Activated T-helper 17 cell treated with anti-CD3 and anti-CD28 coated beads, Interleukin-2, amount 50 U/mL, for 72 hours (primary cell): Measurements from ENCODE around the gene KIAA1210. TPM values are rescaled to one million over a fixed set of nuclear protein-coding genes. Genes with fewer than 3 reads are reported as not detected.

Source experiments
- ATAC-seq: fragments of 150-1000 bp; cut with Tn5 transposase; replicated peaks from 2 replicates; pipeline ENCODE4 v1.10.0; 2021; ENCODE audit warnings: mild to moderate bottlenecking, moderate library complexity
- H3K27ac Mint-ChIP-seq: one replicate; pipeline ENCODE4 v1.8.0; 2022; ENCODE audit warnings: mixed read lengths
- H3K27me3 Mint-ChIP-seq: one replicate; pipeline ENCODE4 v1.8.0; 2022; ENCODE audit warnings: mixed read lengths
- H3K36me3 Mint-ChIP-seq: one replicate; pipeline ENCODE4 v1.8.0; 2022; ENCODE audit warnings: low read depth, mild to moderate bottlenecking, mixed read lengths
- H3K4me1 Mint-ChIP-seq: one replicate; pipeline ENCODE4 v1.8.0; 2022; ENCODE audit warnings: mixed read lengths
- H3K4me3 Mint-ChIP-seq: one replicate; pipeline ENCODE4 v1.8.0; 2022; ENCODE audit warnings: mild to moderate bottlenecking, mixed read lengths
- H3K9me3 Mint-ChIP-seq: one replicate; pipeline ENCODE4 v1.8.0; 2022; ENCODE audit warnings: mixed read lengths
- total RNA-seq, 2 donors: library from RNA; stranded (reverse); gene quantifications; one replicate each; pipeline ENCODE4 v1.2.3, GENCODE V29; 2022

The KIAA1210 gene
- not detected for total RNA-seq

DNA sequence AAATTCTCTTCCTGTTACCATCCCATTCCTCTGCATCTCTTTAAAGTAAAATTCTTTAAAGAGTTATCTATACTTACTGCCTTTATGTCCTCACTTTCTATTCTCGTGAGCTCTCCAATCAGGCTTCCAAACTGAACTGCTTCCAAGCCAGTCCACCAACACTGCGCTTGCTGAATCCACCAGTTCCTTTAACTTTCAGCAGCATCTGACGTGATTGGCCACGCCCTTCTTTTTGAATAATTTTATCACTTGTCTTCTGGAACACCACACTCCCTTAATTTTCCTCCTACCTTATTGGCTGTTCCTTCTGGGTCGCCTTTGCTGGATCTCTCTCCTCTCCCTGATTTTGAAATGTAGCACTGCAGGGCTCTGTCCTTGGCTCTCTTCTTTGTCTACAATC is at the start of gene KIAA1210:
Gene KIAA1210, minus strand, starts transcription at position 163 of the 400 bp plus-strand sequence. CDS start 4,170 bp downstream, outside the sequence.
- H3K4me1 Mint-ChIP-seq: no peaks in the 10 kb centered on the region
- no peaks in the 10 kb centered on the region for H3K36me3 Mint-ChIP-seq

DNA sequence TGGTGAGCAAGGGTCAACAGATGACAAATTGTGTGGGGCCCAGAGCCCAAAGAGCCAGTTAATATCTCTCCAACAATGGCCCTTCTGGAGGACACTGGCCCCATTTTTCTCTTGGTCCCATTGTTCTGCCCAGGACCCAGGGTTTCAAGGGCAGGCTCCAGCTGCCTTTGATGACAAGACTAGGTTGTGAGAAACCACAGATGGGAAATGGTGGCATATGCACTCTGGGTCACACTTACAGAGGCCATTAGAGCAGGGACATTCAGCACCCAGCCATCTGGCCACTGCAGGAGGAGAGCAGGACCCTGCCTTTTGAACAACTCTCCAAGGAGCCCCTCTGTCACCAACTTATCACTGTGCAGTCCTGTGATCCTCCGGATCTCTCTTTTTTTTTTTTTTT is 49.7 kb upstream of the KIAA1210 start:
- Mint-ChIP-seq H3K27me3 (no peaks in the 10 kb centered on the region), H3K27ac (no peak overlapping the region), H3K36me3 (no peaks in the 10 kb centered on the region), H3K9me3 (no peaks in the 10 kb centered on the region), H3K4me1 (no peaks in the 10 kb centered on the region), H3K4me3 (no peak overlapping the region)
- ATAC-seq: no peak

More for the DNA sequence above, at the start of gene KIAA1210:
- Mint-ChIP-seq H3K27ac (no peak within 1 kb of the TSS), H3K27me3 (peaks cover 3% of the 10 kb centered on the region), H3K4me3 (no peak within 1 kb of the TSS), H3K9me3 (no peaks in the 10 kb centered on the region)
- no peak for ATAC-seq

DNA sequence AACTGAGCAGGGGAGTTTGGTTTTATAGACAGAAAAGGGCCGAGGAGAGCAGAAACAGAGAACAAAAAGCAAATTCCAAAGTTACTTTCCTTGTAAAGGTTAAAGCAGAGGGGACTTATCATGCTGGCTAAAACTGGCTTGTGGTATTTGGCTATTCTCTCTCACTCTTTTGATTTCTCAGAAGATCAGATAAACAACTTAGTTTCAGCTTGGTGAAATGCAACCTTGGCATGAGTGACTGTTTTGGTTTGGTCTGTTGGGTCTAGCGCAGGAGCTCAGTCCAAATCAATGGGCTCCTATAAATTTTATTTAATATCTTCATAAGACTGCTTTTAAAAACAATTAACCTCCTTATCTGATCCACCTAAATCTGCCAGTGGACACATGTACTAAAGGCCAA is 47.3 kb upstream of the KIAA1210 start:
- no peak overlapping the region for H3K4me3 Mint-ChIP-seq
- H3K27ac Mint-ChIP-seq: no peak overlapping the region
- H3K4me1 Mint-ChIP-seq: no peaks in the 10 kb centered on the region
- no peak for ATAC-seq
- no peaks in the 10 kb centered on the region for H3K9me3 Mint-ChIP-seq
- H3K27me3 Mint-ChIP-seq: no peaks in the 10 kb centered on the region
- no peaks in the 10 kb centered on the region for H3K36me3 Mint-ChIP-seq

DNA sequence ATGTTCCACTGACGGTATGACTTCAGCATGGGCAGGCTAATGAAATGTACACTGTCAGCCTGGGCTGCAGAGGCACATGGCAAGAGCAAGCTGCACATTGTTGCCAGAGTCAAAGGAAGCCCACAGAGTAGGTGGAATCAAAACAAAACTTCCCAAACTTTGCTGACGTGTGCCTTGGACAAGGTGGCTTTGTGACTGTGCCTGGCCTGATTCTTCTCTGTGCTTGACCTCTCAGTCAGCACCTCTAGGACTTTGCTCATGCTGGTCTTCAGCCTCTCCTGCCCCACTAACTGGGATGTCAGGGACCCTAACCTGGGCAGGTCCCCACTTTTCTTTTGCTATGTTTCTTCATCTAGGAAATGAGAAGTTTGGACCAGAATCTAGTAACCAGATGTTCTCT is 40.5 kb upstream of the KIAA1210 start:
- H3K4me1 Mint-ChIP-seq: no peaks in the 10 kb centered on the region
- no peak for ATAC-seq

DNA sequence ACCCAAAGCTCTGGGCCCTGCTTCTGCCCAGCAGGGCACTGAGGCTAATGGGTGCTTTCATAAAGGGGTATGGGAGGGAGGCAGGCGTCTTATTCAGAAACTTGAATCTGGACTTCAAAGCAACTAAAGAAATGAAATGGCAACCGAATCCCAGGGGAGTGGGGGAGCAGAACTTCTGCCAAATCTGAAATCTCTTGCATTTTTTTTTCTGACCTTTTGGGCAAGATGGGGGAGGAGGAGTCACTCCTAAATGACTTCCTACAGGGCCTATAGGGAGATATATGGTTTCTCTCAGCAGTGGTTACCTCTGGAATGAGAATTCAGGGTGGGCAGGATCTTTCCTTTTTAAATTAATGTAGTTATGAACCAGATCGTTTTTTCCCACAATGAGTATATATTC is 30.6 kb upstream of the KIAA1210 start:
- no peaks in the 10 kb centered on the region for H3K36me3 Mint-ChIP-seq
- ATAC-seq: no peak
- no peaks in the 10 kb centered on the region for H3K4me1 Mint-ChIP-seq
- no peak overlapping the region for H3K27ac Mint-ChIP-seq
- H3K4me3 Mint-ChIP-seq: no peak overlapping the region
- H3K9me3 Mint-ChIP-seq: no peaks in the 10 kb centered on the region
- H3K27me3 Mint-ChIP-seq: peaks cover 10% of the 10 kb centered on the region

More for the DNA sequence above, 40.5 kb upstream of the KIAA1210 start:
- Mint-ChIP-seq H3K27me3 (no peaks in the 10 kb centered on the region), H3K4me3 (no peak overlapping the region), H3K27ac (no peak overlapping the region), H3K9me3 (no peaks in the 10 kb centered on the region), H3K36me3 (no peaks in the 10 kb centered on the region)

DNA sequence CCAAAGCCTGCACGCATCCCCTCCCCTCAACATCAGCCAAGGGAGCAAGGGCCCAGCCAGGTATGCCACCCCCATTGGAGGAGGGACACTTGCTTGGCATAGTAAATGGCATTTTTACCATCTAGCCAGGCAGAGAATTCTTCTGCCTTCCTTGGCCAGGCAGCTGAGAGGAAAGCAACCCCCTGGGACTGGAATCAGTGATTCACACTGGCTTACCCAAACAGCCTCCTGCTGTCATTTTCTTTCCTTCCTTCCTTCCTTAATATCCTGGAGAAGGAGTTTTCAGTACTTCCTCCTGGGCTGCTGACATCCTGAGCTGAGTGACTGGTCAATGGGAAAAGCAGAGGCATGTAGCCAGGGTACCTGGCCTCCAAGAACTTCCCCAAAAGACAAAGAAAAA is 28.6 kb upstream of the KIAA1210 start:
- Mint-ChIP-seq H3K9me3 (no peaks in the 10 kb centered on the region), H3K27ac (no peak overlapping the region), H3K4me3 (no peak overlapping the region), H3K27me3 (peaks cover 10% of the 10 kb centered on the region), H3K36me3 (no peaks in the 10 kb centered on the region), H3K4me1 (no peaks in the 10 kb centered on the region)
- no peak for ATAC-seq

DNA sequence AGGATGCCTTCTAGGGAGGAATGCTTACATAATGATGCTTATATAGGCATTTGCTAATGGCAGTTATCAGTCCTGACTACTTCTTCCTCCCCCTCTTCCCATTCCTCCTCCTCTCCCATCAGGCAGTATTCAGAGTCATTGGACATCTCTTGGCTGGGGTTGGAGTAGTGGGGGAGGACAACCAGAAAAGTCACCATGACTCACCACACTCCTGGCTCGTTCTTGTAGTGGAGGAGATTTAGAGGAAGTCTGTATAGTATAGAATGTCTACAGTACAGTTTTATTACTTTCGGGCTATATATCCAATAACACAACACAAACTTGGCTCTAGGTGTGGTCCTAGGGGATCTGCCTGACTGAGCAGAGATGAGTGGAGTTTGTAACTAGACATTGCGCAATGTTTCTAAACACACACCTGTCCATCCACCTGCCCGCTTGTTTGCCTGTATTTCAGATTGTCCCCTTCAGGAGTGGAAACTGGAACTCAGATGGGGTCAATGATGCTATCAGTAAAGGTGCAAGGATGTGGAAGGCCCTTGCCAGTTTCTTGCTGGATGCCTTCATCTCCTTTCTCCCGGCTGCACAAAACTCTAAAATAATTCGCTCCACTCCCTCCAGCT is 27.9 kb upstream of the KIAA1210 start:
- H3K36me3 Mint-ChIP-seq: no peaks in the 10 kb centered on the region
- no peaks in the 10 kb centered on the region for H3K9me3 Mint-ChIP-seq
- ATAC-seq: no peak
- H3K27ac Mint-ChIP-seq: no peak overlapping the region
- H3K4me3 Mint-ChIP-seq: no peak overlapping the region
- H3K4me1 Mint-ChIP-seq: no peaks in the 10 kb centered on the region
- H3K27me3 Mint-ChIP-seq: peaks cover 13% of the 10 kb centered on the region

DNA sequence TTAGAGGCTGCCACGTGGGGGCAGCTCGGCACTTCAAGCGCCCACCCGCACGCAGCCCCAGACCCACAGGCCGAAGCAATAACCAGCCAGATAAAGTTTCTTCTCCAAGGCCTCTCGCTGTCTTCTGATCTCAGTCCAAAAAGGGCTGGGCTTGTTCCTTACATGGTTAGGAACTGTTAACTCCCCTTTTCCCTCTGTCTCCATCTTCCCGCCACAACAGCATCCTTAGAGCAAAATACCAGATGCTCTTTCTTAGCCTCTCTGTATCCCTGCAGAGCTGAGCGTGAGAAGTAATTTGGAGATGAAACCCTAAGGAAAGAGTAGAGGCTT is 23.4 kb upstream of the KIAA1210 start:
- H3K27ac Mint-ChIP-seq: no peak overlapping the region
- H3K9me3 Mint-ChIP-seq: no peaks in the 10 kb centered on the region
- H3K27me3 Mint-ChIP-seq: peaks cover 3% of the 10 kb centered on the region
- ATAC-seq: no peak
- no peaks in the 10 kb centered on the region for H3K36me3 Mint-ChIP-seq
- H3K4me3 Mint-ChIP-seq: no peak overlapping the region
- no peaks in the 10 kb centered on the region for H3K4me1 Mint-ChIP-seq

DNA sequence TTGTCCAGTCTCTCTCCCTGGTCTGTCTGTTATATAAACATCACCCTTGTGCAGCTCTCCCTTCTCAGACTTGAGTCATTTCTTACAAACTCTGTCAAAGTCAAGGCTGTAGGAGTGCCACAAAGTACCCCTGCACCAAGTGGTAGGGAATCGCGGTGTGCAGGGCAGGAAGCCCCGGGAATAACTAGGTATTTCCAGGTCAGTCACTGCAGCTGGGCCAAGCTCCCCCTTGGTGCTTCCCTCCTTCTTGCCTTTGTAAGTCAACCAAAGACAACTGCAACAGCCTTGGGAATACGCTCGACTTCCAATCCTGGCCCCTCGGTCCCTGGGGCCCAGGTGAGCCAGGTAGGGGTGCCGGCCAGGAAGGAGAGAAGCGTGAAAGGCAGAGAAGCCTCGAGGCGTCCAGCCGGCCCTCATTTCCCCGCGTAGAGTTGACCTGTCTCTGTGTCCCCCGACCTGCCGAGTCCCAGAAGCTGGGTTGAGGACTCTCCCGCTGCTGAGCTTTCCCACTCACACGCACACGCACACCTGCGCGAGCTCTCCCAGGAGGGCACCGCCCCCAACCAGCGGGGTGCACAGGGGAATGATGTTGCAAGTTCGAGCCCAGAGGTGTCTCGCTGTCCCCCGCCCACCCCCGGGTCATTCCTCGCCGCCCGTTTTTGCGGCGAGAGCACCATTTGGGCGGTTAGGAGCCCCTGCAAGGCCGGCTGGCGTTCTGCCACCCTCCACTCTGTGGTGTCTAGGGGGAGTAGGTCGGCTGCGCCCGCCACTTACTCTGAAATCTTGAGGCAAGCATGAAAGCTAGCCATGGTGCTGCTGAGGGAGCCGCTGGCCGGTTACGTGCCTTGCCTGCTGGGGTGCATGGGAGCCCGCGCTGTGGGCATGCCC is 22.8 kb upstream of the KIAA1210 start:
- no peaks in the 10 kb centered on the region for H3K36me3 Mint-ChIP-seq
- H3K27me3 Mint-ChIP-seq: peaks cover 3% of the 10 kb centered on the region
- no peak overlapping the region for H3K4me3 Mint-ChIP-seq
- H3K4me1 Mint-ChIP-seq: no peaks in the 10 kb centered on the region
- no peaks in the 10 kb centered on the region for H3K9me3 Mint-ChIP-seq
- no peak overlapping the region for H3K27ac Mint-ChIP-seq
- no peak for ATAC-seq

DNA sequence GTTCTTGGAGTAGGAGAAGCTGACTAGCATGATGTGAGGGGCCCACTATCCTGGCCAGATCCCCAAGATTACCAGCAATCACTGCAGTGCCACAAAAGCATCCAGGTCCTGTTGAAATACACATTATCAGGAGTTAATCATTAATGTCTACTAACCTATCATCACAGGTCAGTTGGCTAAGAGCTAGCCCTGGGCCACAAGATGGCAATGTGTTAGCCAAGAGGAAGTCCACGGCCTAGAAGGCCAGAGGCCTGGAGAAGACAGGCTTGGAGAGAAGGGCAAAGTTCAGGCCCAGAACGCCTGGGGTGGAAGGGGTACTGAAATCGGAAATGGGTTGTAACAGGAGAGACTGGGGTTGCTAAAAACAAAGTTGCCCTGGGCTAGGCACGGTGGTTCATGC is 19.9 kb upstream of the KIAA1210 start:
- Mint-ChIP-seq H3K9me3 (no peaks in the 10 kb centered on the region), H3K27ac (no peak overlapping the region), H3K27me3 (peaks cover 3% of the 10 kb centered on the region), H3K4me1 (no peaks in the 10 kb centered on the region), H3K36me3 (no peaks in the 10 kb centered on the region), H3K4me3 (no peak overlapping the region)
- no peak for ATAC-seq

DNA sequence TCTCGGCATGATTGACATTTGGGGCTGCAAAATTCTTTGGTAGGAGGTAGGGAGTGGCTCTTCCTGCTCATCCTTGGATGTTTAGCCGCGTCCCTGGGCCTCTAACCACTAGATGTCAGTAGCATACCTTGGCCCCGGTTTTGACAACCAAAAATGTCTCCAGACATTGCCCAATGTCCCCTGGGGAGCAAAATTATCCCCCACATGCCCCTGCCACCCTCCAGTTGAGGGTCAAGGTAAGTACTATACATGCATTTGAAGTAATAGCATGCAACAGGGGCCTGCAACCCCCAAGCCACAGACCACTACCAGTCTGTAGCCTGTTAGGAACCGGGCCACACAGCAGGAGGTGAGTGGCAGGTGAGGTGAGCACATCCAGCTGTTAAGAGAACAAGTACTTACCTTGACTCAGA is 17.6 kb upstream of the KIAA1210 start:
- no peaks in the 10 kb centered on the region for H3K27me3 Mint-ChIP-seq
- H3K27ac Mint-ChIP-seq: no peak overlapping the region
- H3K36me3 Mint-ChIP-seq: no peaks in the 10 kb centered on the region
- no peak overlapping the region for H3K4me3 Mint-ChIP-seq
- H3K9me3 Mint-ChIP-seq: no peaks in the 10 kb centered on the region
- ATAC-seq: no peak
- no peaks in the 10 kb centered on the region for H3K4me1 Mint-ChIP-seq

DNA sequence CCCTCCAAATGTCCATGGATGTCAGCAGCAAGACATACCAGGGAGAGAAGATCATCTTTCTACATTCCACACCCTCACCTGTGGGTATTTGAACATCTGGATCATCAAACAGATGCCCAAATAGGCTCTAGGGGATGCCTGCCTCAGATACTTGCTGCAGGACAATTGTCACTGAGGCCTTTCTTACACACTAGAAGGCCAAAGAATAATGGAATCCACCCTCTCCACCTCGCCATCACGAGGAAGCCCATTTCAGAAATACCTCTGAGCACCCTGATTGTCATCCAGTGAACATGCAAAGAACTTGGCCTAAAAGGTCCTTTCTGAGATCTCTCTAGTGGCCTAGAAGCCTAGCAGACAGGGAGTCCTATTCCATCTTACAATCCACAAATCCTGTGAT is 6.9 kb upstream of the KIAA1210 start:
- Mint-ChIP-seq H3K9me3 (no peaks in the 10 kb centered on the region), H3K4me3 (no peak overlapping the region), H3K4me1 (no peaks in the 10 kb centered on the region), H3K27me3 (peaks cover 12% of the 10 kb centered on the region), H3K27ac (no peak overlapping the region), H3K36me3 (no peaks in the 10 kb centered on the region)
- no peak for ATAC-seq

DNA sequence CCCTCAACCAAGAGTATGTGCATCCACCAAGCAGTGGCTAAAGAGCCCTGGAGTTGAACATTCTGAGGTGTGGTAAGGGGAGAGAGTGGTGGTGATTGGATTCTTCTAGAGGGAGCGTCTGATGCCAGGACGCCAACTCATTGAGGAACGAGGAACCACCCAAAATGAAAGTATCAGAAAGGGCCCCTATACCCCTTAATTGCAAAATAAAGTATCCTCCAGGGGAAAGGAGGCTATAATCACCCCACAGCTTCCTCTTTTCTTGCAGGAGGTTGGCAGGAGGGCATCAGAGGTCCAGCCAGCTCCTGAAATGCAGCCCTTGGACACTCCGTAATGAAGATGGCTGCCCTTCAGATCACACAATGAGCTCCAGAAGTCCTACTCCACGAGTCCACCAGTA is 5.3 kb upstream of the KIAA1210 start:
- Mint-ChIP-seq H3K27ac (no peak overlapping the region), H3K36me3 (no peaks in the 10 kb centered on the region), H3K4me1 (no peaks in the 10 kb centered on the region), H3K9me3 (no peaks in the 10 kb centered on the region), H3K4me3 (no peak overlapping the region), H3K27me3 (peaks cover 12% of the 10 kb centered on the region)
- no peak for ATAC-seq

DNA sequence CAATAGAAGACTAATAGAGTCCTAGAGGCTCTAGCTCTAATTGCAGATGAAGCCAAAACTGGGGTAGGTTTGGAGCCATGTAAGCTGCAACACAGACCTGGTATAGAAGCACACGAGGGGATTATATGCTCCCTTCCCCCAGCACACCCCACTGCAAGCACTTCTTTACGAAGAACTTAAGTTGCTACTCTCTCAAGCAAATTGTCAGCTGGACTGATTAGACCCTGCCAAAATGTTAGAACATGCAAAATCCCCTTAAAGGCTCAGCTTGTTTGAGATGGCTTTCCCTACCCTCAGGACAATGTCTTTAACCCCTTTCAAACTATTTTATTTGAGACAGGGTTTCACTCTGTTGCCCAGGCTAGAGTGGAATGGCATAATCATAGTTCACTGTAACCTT is 4.7 kb upstream of the KIAA1210 start:
- Mint-ChIP-seq H3K9me3 (no peaks in the 10 kb centered on the region), H3K4me3 (no peak overlapping the region), H3K4me1 (no peaks in the 10 kb centered on the region), H3K27me3 (peaks cover 8% of the 10 kb centered on the region), H3K36me3 (no peaks in the 10 kb centered on the region), H3K27ac (no peak overlapping the region)
- no peak for ATAC-seq

DNA sequence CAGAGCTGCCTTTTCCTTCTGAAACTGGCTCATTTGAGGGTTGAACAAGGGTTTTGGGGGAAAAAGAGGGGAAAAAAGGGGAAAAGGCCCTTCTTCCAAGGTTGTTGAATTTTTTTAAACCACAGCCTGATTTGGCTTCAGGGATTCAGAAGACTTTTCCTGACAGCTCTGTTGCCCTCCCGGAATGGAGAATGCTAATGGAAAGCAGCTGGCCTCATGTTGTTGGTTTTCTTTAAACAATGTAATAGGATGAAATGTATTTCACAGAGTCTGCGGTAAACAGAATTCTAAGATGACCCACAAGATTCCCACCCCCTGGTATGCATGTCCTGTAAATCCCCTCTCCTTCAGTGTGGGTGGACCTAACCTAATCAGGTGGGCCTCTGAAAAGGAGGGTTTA is 3.3 kb upstream of the KIAA1210 start:
- Mint-ChIP-seq H3K4me3 (no peak overlapping the region), H3K36me3 (no peaks in the 10 kb centered on the region), H3K4me1 (no peaks in the 10 kb centered on the region), H3K27me3 (peaks cover 8% of the 10 kb centered on the region), H3K9me3 (no peaks in the 10 kb centered on the region), H3K27ac (no peak overlapping the region)
- ATAC-seq: no peak
